GM18870 (cell line): ENCODE results near the gene COL27A1.

Source experiments
- ATAC-seq: cut with Tn5 transposase; IDR thresholded peaks from one replicate; pipeline ENCODE4 v1.9.1; 2021; ENCODE audit warnings: moderate library complexity; ENCODE audit not compliant: unreplicated experiment

Gene COL27A1

DNA sequence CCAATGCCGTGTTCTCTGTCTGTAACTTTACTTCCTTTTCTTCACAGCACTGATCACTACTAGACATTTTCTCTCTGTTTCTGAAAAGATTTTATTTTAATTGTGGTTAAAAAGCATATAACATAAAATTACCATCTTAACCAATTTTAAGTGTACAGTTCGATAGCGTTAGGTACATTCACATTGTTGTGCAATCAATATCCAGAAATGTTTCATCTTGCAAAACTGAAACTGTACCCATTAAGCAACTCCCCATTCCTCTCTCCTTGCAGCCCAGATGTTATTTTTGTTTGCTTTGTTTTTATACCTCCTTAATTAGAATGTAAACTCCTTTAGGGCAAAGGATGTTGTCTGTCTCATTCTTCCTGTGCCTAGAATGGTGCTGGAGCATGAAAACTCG lies 47.5 kb downstream of the COL27A1 start:
- no peak for ATAC-seq

DNA sequence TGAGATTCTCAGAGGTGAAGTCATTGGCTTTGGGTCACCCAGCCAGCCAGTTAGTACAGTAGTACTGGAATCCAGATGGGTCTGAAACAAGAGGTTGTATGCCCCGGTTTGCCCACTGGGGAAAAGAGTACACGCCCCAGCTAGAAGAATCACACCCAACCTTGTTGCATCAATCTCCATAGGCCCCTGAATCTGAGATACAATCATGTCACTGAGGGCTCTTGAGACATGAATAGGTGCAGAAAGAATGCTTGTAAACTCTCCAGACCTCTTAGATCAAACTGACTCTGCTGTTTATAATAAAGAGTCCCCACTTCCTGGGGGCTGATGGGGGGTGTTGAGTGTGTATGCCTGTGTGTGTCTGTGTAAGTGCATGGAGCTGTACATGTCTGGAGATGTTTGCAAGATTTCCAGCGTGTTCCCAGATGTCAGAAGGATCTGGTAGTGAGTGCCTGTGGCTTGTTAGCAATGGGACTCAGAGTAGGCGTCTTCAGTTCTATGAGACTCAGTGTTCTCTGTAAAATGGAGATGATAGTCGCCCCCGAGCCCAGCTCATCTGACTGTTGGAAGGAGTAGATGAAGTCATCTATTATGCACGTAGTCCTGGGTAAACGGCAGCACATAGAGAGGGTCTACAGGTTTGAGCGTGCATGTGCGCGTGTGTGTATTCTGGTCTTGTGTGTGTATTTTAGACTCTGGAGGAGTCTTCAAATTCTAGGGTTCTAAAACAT lies 48.2 kb downstream of the COL27A1 start:
- no peak for ATAC-seq

- no peak for ATAC-seq
Measured at GRCh38 chr9:114204265-114204664, 48.9 kb downstream of the COL27A1 start.

DNA sequence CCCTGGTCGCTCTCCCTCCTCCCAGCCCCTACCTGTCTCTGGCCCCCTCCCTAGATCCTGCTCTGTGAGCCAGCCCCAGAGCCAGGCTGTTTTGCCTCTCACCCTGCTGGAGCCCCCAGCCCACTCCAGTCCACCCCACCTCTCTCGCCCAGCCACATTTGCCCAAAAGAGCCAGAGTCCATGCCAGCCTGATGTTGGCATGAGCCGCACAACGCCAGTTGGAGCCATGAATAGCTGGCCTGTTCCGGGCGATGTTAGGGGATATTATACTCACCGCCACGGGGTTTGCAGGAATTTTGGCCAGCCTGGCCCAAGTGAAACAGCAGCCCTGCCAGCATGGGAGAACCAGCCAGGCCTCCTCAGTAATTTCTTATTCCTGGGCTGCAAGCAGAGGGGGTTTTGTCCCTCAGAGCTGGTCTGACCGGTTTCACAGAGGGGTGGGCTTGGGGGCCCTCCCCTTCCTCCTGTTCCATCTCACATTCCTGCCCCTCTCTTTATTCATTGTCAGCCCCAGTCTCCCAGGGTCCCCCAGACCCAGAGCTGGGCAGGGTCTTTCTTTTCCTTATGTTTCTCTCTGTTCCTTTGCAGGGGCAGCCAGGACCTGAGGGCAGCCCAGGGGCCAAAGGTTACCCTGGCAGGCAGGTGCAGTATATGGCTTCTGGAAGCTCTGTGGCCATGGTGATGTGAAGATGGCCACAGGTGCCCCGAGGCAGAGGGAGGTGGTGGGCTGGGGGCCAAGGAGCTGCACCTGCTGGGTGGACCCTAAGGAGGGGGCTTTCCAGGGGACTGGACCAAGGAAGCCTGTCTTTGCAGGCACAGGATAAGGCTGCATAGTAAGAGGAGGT lies 50.1 kb downstream of the COL27A1 start:
- no peak for ATAC-seq

DNA sequence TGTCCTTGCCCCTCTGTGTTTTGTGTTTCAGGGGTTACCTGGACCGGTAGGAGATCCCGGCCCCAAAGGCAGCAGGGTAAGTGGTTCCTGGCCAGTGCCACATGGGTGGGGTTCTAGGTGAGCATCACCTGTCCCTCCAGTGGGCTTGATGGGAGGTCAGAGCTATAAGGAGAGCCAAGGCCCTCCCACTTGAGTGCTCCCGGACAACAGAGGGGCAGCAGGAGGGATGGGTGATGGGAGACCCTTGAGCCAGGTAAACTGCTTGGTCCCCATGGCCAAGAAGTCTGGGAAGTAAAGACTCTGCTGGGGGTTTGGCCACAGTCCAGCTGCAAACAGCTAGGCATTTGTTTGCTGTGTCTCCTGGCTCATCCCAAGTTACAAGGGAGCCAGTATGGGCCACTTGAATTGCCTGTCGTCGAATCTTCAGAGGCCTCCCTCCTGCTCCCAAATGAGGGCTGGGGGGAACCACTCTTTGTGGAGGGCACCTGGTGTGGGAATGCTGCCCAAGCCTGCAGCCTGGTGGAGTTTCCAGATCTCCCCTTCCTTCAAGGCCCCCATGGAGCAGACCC lies 51.0 kb downstream of the COL27A1 start:
- ATAC-seq = no peak

DNA sequence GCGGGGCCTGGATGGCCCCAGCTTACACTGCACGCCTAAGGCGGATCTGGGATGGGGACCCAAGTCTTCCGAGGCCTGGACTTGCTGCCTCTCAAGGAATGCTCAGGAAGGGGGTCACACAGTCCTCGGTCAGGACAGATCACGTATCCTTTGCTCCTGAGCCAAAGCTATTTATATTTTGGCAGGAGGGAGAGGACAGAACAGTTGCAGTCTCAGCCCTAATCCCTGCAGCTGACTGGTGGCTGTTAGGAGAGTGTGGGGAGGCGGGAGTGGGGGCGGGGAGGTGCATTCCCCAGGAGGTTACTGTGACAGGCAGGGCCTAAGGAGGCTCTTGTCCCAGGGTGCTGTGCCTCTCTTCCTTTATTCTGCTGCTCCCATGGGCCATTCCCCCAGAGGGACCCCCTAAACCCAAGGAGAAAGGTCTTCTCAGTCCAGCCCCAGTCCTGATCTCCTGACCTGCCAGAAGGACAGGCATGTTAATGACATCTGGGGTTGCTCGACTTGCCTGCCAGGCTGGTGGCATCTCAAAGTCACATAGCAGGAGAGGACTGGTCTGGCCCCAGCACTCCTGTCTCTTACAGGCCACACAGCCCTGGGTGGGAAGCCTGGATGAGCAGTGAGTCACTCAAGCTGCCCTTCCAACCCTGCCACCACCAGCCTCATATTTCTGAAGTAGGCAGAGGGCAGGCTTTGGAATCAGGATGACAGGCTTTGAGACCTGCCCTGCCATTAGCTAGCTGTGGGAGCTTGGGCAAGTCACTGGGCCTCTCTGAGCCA lies 51.9 kb downstream of the COL27A1 start:
- ATAC-seq = no peak

DNA sequence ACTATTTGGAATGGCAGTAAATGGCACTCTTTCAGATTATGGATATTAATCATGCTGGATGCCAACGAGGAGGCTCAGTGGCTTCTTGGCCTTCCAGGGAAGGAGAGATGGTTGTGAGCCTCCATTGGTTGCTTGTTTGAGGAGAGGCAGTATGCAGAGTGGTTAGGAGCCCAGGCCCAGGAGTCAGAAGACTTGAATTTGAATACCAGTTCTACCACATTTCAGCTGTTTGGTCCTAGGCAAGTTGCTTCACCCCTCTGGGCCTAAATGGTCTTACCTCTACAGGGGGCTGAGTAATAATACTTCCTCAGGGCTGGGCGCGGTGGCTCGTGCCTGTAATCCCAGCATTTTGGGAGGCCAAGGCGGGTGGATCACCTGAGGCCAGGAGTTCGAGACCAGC lies 52.5 kb downstream of the COL27A1 start:
- no peak for ATAC-seq

DNA sequence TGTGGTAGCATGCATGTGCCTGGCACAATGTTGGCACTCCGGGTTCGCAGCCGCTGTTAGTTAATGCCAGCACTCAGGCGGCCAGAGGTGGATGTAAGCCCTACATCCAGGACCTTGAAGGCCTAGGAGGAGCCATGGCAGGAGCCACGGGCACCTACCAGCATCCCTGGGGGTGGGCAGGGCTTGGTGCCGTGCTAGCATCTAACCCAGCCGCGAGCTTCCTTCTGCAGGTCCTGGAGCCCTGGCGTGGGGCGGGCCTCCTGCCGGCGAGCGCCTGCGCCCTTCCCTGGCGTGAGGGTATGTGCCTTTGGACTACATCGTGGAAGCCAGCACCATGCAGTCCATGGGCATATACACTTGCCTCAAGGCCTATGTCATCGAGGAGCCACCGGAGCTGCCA lies 53.8 kb downstream of the COL27A1 start:
- no peak for ATAC-seq

GRCh38 chr9:114210136-114210535 lies 54.8 kb downstream of the COL27A1 start:
- ATAC-seq = no peak

DNA sequence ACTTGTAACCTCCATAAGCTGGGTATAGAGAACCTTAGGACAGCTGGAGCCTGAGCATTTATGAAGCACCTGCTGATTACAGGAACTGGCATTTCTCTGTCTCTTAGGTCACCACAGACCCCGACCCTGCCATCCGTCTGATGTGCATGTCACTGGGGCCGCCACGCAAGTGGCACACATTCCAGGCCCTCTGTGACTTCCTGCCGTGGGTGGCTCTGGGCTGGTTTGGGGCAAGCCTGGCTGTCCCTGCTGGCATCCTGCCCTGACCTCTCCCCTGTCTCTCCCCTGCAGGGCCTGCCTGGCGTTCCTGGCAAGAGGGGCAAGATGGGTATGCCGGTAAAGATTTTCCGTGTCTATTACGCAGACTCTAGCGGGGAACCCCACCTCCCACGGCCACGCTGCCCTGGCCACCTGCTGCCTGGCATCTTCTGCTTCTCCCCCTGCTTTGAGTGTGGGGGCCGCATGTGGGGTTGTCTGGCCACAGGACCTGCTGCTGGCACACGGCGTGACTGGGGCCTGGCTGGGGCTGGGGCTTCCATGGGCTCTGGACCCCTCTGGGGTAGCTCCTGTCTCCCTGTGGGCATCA lies 55.4 kb downstream of the COL27A1 start:
- no peak for ATAC-seq

DNA sequence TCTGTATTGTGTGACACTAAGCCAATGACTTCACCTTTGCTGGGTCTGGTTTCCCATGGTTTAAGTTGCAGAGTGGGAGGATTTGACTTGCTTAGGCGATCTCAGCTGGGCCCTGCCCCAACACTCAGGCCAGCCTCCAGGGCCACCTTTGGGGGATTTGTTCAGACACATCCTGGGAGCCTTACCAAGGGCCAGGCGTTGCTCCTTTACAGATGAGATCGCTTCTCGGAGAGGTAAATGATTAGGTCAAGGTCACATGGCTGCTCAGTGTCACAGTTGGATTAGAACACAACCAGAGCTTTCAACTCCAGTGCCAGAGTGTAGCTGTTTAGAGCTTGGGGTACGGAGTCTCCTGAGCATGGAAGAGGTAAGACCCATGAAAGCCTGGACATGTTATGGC lies 57.5 kb downstream of the COL27A1 start:
- no peak for ATAC-seq

- no peak for ATAC-seq
Measured at GRCh38 chr9:114213566-114213965, 58.2 kb downstream of the COL27A1 start.

- ATAC-seq = no peak
Measured at GRCh38 chr9:114214181-114214580, 58.8 kb downstream of the COL27A1 start.

- ATAC-seq = no peak
Measured at GRCh38 chr9:114214686-114215414, 59.5 kb downstream of the COL27A1 start.

DNA sequence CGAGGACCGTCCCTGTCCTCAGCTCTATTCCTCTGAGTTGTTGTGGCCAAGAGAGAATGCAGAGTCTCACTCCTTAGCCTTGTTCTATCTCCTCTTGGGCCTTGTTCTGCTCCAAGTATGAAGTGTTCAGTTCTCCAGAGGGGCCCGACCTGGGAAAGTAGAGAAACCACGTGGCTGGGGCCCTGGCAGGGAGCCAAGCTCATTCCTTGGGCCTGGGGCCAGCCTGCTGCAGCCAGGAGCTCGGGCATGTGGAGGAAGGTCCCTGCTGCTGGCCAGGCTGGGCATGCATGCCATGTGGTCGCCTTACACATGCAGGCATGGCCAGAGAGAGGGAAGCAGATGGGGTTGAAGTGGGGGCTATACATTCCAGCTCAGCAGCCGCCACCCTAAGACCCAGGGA lies 60.7 kb downstream of the COL27A1 start:
- no peak for ATAC-seq

DNA sequence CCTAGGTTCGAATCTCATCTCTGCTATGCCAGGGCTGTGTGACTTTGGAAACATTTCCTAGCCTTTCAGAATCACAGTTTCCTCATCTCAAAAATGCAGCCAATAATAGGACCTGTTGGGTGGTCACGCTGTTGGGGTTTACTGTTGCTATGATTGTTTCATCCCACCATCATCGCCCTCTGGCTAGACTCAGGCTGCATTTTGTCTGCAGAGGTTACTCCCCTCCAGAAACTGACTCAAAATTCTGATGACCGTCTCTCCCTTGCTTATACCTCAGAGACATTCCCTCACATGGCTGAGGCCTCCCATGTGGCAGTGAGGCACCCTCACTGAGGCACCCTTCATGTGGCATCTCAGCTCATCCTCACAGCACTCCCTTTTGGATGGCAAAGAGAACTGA lies 61.6 kb downstream of the COL27A1 start:
- ATAC-seq = no peak

DNA sequence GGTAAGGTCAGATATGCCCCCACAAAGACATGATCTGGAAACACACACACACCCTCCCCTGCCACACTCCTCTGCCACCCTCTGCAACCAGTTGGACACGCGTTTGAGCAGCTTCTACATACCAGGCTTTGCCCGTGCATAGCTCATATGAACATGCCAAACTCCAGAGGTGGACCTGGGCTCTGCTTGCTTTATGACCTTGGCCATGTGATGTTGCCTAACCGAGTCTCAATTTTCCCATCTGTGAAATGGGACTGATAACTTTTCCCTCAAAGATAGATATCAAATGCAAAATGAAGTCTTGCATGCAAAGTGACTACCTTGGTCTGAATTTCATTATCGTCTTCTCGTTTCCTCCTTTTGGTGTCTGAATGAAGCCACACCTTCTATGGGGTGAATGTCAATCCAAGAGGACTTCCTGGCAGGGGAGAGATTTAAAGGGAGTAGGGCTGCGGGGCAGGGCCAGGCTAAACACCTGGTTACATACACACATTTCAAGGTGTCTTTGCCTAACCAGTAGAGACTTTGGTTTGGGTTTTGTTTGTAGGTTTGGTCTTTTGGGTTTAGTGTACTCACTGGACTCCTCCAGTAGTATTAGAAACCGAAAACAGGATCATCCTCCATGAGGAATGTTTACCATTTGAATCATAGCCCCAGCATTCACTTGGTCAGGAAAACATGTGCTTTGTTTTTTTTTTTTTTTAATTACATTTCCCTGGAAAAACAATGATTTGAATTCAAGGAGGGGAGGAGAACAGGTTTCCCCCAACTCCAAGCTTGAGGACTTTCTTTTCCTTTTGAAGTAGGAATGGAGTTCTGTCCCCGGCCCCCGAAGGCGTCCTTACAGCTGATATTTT lies 63.2 kb downstream of the COL27A1 start:
- ATAC-seq = no peak

DNA sequence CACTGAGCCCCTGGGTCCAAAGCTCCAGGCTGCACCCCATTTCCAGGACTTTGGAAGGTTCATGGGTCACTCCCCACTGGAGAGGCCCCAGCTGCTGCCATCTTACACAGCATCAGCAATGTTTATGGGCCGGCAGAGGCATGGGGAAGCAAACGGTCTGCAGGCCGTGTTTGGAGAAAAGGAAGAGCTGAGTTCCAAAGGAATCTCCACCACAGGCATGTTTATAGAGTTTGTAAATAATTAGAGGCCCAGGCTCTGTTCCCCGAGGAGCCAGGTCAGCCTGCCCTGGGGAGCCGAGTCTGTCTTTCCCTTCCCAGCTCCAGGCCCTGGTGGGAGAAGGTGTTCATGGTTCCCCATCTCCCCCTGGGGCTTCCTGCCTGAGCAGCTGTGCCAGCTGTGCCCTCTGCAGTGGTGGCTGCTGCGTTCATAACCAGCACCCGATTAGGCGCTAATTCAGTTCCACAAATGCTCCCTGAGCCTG lies 64.8 kb downstream of the COL27A1 start:
- ATAC-seq = no peak
